Epithelial cell of esophagus (primary cell): ENCODE data around the gene CARMIL3.
A peak's percentile ranks its signal among the peaks of the same experiment; 100 is the strongest.
"Not testable (repeated sequence)": the region's sequence is repeated elsewhere in the genome, so short reads cannot be mapped to it uniquely, and the experiment has no call there.

ENCODE experiments used
- DNase-seq: peaks from one replicate; pipeline ENCODE4 v3.0.0; 2010; ENCODE audit warnings: low read depth
- H3K4me3 ChIP-seq: 2 replicates; pipeline ENCODE4 v1.5.1; 2011; ENCODE audit warnings: mild to moderate bottlenecking, low read length, control low read depth
- TF ChIP-seq, protein P1 (sequence below): IDR thresholded peaks from 2 replicates; pipeline ENCODE4 v1.5.1; 2011; ENCODE audit warnings: low read depth, mild to moderate bottlenecking, low read length, control low read depth, inconsistent platforms; ENCODE audit not compliant: insufficient read depth; ENCODE audit errors: missing control alignments

CARMIL3 gene

DNA sequence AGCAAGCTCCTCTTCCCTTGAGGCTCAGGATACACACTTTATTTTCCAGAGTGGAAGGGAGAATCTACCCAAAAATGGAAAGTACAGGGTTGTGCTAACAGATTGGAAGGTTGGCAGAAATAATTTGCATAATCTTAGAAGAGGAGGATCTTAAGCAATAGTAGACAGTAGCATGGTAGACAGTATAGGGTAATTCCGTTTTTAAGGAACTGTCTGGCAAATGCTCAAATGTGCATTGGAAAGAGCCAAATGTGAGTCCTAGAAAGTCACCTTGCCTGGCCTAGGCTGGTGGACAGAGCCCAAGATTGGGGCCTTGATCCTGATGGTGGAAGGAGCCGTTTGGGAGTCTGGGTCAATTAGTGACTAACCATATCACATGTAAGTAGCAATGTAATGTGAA is 13.1 kb upstream of the CARMIL3 start:
- H3K4me3 ChIP-seq, result no peak overlapping the region
- TF ChIP-seq, protein P1, sequence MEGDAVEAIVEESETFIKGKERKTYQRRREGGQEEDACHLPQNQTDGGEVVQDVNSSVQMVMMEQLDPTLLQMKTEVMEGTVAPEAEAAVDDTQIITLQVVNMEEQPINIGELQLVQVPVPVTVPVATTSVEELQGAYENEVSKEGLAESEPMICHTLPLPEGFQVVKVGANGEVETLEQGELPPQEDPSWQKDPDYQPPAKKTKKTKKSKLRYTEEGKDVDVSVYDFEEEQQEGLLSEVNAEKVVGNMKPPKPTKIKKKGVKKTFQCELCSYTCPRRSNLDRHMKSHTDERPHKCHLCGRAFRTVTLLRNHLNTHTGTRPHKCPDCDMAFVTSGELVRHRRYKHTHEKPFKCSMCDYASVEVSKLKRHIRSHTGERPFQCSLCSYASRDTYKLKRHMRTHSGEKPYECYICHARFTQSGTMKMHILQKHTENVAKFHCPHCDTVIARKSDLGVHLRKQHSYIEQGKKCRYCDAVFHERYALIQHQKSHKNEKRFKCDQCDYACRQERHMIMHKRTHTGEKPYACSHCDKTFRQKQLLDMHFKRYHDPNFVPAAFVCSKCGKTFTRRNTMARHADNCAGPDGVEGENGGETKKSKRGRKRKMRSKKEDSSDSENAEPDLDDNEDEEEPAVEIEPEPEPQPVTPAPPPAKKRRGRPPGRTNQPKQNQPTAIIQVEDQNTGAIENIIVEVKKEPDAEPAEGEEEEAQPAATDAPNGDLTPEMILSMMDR, result no peak
- no peak for DNase-seq

DNA sequence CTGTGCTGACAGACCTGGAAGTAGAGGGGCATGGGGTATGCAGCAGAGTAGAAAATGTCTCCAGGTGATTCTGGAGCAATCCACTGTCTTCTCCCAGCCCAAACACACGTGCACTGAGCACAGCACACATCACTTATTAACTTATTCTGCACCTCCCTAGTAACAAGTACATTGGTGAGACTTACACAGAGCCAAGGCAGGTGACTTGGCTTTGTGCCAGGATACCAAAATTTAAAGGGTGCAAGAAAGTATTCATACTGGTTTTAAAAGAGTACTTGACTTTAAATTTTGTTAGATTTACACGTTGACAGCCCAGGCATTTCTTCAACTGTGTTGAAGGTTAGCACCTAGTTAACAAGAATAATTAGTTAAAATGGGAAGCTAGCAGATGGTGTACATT is 11.1 kb upstream of the CARMIL3 start:
- TF ChIP-seq, protein P1, result no peak
- no peak for DNase-seq
- no peak overlapping the region for H3K4me3 ChIP-seq

DNA sequence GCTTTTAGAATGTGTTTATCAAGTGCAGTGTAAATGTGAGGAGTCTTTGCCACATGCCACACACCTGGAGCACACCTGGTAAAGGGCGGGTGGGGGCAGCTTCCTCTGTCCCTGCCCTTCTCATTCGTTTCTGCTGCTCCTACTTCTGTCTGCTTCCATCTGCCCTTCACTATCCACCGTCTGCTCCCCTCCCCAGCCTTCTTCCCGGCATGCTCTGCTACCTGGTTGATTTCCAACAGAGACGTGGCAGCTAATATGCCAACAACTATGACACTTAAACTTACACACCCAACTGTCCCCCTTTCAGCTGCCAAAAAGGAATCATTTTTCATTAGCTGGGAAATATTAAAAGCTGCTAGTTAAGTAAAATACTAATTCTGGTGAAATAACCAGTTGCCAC is 9.1 kb upstream of the CARMIL3 start:
- DNase-seq, result no peak
- TF ChIP-seq, protein P1, result no peak
- no peak overlapping the region for H3K4me3 ChIP-seq

DNA sequence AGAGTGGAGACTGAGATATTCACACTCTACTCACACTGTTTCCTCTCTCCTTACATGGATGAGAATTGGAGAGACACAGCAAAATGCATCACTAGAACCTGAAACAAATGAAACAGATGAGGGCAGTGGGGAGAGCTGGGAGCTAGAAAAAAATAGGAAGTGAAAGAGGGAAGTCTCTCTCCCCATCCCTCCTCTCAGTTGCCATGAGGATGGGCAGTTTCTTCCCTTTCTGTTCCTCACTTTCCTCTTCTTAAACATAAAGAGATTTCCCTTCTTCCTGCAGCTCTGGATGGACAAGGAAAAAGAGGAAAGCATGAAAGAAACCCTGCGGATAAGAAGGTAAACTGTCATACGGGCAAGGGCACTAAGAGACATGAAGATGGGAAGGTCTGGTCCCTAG is 2.8 kb upstream of the CARMIL3 start:
- not testable (repeated sequence) for DNase-seq, H3K4me3 ChIP-seq

DNA sequence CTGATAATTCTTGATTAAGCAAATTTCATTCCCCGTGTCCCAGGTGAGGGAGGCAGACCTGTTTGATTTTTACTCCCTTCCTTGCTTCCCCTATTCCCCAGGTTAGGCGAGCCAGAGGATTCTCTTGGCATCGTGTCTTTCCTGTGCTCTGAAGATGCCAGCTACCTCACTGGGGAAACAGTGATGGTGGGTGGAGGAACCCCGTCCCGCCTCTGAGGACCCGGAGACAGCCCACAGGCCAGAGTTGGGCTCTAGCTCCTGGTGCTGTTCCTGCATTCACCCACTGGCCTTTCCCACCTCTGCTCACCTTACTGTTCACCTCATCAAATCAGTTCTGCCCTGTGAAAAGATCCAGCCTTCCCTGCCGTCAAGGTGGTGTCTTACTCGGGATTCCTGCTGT is 1.1 kb upstream of the CARMIL3 start:
- DNase-seq, H3K4me3 ChIP-seq: not testable (repeated sequence)

DNA sequence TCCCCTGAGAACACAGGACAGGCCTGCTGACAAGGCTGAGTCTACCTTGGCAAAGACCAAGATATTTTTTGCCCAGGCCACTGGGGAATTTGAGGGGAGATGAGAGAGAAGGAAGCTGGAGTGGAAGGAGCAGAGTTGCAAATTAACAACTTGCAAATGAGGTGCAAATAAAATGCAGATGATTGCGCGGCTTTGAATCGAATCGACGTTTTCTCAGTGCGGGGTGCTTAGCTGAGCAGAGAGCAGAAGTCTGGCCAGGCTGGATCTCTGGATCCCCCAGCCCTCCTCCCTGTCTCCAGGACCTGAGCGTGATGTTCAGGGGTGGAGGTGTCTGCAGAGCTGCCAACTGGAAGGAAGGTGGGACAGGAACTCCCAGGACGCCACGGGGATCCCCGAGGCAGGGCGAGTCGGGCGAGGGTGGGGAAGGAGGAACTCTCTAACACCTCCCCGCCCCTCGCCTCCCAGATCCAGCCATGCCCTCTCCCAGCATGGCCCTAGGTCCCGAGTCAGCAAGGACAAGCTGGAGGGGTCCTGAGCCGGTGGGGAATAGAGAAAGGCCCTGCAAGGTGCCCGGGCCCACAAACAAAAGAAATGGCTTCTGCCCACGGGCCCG is 527 bp upstream of the CARMIL3 start:
- no peak for DNase-seq
- H3K4me3 ChIP-seq, result peak overlapping the region; percentile 37
- TF ChIP-seq, protein P1, result no peak

DNA sequence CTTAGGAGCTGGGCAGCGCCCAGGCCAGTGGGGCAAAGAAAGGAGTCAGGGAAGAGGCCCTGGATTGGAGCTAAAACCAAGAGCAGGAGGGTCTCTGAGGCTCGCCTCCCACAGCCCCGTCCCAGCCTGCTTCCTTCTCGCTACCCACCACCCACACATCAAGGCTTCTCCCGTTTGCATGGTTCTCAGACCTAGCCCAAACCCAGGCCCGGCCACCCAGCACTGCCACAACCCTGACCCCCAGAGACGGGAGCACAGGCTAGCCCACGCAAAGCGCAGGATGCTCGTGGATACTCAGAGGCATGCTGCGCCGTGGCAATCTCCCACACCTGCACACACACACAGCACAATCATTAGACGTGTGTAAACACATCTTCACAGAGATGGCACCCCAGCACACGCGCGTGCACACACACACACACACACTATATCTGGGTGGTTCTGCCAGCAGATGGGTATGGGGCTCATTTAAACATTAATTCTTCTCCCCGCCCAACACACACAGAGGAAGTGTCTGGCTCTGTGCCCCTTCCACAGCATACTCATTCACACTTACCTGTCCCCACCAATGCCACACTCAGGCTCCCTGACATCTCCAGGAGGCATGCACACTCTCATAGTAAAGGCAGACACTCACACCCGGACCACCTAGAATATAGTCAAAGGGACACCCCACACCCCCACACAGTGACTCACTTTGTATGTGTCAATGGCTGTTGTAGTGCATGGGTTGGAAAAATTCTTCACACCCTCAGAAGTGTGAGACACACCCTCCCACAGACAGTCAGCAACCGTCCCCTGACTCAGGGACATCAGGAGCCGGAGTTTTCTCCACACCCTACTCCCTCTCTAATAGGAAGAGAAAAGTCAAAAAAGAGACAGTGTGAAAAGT is 1.1 kb downstream of the CARMIL3 start:
- no peak overlapping the region for H3K4me3 ChIP-seq
- peak; percentile 56 for DNase-seq
- TF ChIP-seq, protein P1, result no peak
